Colon (tissue), 2 donors: ENCODE measurements around the gene MAPK1.
"Not testable (repeated sequence)": the region's sequence is repeated elsewhere in the genome, so short reads cannot be mapped to it uniquely, and the experiment has no call there.

Source experiments
- FAIRE-seq: peaks from 2 replicates; lab custom pipeline; 2012; peaks lifted over from hg19 to GRCh38; lab: Jason Lieb, UNC
- donor health status: control.
- donor health status: control.

The MAPK1 gene

DNA sequence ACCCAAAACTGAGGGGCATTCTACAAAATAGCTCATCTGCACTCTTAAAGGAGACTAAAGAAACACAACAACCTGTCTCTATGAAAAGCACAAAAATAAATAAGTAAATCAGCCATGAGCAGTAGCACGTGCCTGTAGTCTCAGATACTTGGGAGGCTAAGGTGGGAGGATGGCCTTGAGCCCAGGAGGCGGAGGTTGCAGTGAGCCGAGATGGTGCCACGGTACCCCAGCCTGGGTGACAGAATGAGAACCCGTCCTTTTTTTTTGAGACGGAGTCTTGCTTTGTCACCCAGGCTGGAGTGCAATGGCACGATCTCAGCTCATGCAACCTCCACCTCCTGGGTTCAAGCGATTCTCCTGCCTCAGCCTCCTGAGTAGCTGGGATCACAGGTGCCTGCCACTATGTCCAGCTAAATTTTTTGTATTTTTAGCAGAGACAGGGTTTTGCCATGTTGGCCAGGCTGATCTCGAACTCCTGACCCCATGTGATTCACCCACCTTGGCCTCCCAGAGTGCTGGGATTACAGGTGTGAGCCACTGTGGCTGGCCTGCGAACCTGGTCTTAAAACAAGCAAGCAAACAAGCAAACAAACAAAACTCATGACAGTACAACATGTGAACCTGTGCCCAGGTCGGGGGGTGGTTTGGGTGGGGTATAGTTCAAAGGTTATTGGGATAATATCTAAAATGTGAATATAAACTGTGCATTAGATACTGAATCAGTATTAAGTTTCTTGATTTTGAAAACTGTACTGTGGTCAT is 76.4 kb downstream of the MAPK1 start:
- FAIRE-seq = not testable (repeated sequence)

GRCh38 chr22:21790359-21790758 is 77.1 kb downstream of the MAPK1 start:
- FAIRE-seq = no peak

GRCh38 chr22:21787565-21787964 is 79.9 kb downstream of the MAPK1 start:
- FAIRE-seq = not testable (repeated sequence)

GRCh38 chr22:21780259-21780658 is 87.2 kb downstream of the MAPK1 start:
- no peak for FAIRE-seq

DNA sequence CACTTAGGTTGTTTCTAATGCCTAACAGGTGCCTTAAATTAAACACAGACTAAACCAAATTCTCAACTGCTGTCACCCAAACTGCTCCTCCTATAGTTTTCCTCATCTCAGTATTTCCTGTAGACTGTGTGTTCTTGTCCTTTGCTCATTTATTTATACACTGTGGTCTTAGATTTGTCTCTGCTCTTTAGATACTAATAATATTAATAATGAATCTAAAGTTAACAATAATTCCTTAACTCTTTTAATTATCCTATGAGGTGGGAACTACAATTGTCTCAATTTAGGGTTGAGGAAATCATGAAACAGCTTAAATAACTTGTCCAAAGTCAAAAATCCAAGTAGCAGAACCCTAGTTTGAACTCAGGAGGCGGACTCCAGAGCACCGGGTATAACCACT is 88.0 kb downstream of the MAPK1 start:
- no peak for FAIRE-seq

DNA sequence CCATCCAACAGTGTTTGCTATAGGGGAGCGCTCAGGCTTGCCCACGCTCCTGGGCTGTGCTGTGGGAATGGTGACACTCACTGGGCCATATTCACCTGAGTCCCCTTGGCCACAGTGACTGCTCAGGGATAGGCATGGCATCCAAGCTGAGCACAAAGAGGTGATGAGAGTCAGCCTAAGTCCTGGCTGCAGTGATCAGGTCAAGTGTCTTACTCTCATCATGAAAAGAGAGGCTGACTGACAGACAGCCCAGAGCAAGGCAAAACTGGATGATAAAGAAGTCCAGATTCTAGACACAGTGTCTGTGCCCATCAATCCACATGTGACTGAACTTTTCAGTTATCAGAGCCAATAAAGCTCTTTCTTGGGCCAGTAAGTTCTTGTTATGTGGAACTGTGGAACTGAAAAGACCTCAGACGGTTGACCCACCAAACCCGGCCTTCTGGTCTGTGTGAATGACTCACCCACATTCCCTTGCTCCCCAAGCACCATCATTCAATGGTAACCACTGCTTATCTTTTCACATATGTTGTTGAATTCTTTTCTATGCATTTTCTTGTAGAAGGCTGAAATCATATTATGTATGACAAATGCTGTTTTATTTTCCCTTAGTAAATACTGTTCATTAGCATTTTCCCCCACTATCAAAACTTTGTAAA is 88.6 kb downstream of the MAPK1 start:
- FAIRE-seq = no peak

DNA sequence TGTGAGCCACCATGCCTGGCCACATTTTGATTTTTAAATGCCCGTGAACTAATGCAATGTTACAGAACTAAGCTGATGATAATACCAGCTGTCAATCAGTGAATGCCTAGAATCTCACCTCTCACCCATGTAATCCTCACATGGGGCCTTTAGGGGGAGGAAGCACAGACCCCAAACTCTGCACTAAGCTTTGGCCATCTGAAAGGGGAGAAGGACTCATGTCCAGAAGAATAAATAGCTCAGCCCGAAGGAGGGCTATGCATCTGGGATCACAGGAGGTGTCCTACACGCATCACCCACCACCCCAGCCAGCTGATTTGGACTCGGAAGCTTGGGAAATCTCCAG is 95.8 kb downstream of the MAPK1 start:
- no peak for FAIRE-seq

- FAIRE-seq = no peak
These were observed 99.0 kb downstream of the MAPK1 start for GRCh38 chr22:21768435-21768834.

- no peak for FAIRE-seq
These were observed 100.6 kb downstream of the MAPK1 start for GRCh38 chr22:21766691-21767462.

DNA sequence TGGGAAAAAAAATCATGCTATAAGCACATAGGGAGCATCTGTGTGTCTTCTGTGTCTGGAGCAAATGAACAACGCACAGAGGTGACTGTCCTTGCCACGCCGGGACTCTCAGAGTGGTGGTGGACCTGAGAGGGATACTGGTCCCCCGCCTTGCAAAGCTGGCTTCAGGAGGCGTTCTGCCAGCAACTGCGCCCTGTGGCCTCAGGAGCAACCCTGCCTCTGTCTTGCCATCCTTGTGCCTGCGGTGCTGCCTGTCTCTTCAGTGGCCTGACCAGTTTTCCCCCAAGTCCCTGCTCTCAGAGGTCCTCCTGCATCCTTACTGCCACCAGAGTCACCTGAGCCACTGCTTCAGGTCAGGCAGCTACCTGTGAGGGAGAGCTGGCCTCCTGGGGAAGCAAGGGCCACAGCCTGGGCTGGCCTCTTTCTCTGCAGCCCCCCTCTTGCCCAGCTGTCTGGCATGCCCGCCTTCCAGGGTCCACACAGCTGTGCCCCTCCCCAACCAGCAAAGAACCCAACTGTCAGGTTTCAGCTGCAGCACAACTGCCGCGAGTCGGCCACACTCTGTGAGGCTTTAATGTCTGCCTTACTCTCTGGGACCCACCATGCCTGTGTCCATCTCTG is 101.4 kb downstream of the MAPK1 start:
- FAIRE-seq = no peak

- FAIRE-seq = no peak
These were observed 103.2 kb downstream of the MAPK1 start for GRCh38 chr22:21764038-21764804.

- FAIRE-seq = no peak
These were observed 104.5 kb downstream of the MAPK1 start for GRCh38 chr22:21762712-21763581.

DNA sequence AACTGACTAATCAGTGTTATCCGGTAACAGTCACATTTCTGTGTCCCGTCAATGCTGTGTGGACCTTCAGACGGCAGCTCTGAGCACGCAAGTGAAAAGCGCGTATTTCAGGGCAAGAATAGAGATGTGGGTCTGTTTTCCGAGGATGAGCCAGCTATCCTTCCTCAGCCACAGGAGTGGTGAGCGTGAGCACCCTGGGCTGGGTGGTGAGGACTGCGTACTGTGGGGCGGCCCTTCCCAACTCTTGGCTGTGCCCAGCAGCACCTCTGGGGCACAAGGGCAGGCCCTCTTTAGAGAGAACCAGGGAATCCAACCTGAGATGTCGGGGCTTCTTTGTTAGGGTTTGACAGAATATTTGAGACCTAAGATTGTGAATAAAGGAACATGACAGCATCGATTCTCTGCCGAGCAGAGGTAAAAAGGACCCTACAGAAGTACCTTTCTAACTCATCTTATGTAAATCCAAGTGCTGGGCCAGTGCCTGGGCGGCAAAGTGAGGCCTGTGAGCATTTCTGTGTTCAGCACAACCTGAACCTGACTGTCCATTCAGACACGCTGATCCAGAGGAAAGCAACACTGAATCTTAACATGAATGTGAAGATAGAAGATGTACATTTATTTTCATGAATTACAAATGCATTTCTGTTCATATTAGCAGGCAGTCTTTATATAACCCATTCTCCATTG is 105.3 kb downstream of the MAPK1 start:
- FAIRE-seq = no peak

DNA sequence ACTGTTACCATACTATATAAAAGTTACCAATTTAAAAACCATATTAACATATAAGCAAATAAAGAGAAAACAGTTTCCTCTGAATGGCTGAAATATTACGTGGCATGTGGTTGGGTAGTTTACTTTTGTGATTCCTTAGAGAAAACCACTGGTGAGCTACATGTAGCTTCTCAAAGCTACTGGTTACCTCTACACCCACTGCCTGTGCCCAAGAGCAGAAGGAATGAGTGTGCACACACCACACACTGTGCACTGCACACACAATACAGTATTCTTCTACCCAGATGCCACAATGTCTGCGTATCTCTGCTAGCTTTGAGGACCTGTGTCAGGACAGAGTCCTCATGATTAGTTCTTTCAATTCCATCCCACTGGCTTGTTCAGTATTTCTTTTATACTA is 106.4 kb downstream of the MAPK1 start:
- FAIRE-seq = no peak

- FAIRE-seq = no peak
These were observed 106.8 kb downstream of the MAPK1 start for GRCh38 chr22:21760640-21761039.

DNA sequence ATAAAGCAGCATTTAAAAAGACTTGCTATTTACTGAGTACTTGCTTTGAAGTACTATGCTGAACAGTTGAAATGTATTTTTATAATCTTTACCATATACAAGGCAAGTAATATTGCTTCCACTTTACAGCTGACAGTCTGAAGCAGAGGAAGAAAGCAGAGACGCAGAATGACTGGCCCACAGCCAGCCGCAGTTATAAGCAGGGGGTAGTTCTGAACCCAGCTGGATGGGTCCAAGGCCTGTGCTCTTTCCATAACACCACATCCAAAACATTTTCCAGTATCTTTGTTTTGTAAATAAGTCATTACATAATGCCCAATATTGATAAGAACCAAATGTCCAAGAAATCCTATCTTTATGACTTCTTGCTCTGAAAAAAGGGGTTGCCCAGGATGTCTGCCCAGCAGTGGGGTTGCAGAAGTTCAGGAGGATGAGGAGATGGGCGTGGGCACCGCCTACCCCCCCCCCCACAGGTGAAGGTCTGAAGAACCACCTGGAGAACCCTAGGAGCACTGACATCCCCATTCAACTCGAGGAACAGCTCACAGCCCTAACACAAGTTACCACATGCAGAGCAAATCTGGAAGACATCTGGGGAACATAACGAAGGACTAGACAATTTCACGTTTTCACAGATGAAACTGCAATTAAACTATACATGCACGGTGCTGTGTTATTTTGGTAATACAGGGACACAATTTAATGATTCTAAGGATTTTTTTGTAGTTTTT is 107.6 kb downstream of the MAPK1 start:
- FAIRE-seq = no peak

DNA sequence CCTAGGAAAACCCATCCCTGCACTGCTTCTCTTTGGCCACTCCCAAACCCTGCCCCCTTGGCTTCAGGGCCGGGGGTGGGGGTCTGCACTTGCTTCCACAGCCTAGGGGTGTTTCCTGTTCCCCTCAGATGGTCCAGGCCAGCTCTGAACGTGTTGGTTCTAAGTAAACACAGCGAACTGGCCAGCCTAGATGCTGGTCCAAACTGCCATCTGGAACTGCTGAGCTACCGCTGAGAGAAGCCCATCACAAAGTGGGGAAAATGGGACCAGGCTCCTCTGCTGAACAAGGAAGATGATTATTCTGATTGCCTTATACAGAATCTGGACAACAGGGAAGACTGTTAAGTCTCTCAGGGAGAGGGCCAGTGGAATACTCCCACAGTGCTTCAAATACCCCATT is 108.4 kb downstream of the MAPK1 start:
- FAIRE-seq = no peak

GRCh38 chr22:21758091-21758864 is 109.2 kb downstream of the MAPK1 start:
- FAIRE-seq = no peak

GRCh38 chr22:21755851-21756284 is 111.6 kb downstream of the MAPK1 start:
- no peak for FAIRE-seq
